HL-60/S4 (cell line): Measurements from ENCODE around the gene TBC1D22A.

Experiments
- in situ Hi-C: fragments of 300-500 bp; cut with MboI; formaldehyde crosslinking; loops from 2 replicates; pipeline ENCODE4 v1.14.3; 2022; ENCODE audit warnings: low sequenced_read_pairs

The TBC1D22A gene

GRCh38 chr22:47190276-47190956 is 428.0 kb downstream of the TBC1D22A start:
- in situ Hi-C loops = no loop called here

GRCh38 chr22:47190957-47191670 is 428.7 kb downstream of the TBC1D22A start:
- in situ Hi-C loops = no loop called here

GRCh38 chr22:47191671-47192650 is 429.5 kb downstream of the TBC1D22A start:
- in situ Hi-C loops = no loop called here

- in situ Hi-C loops = no loop called here
Observed at GRCh38 chr22:47192651-47193437, 430.4 kb downstream of the TBC1D22A start.

GRCh38 chr22:47193606-47194329 is 431.3 kb downstream of the TBC1D22A start:
- in situ Hi-C loops = no loop called here

GRCh38 chr22:47194476-47195155 is 432.2 kb downstream of the TBC1D22A start:
- in situ Hi-C loops = no loop called here

GRCh38 chr22:47195156-47195483 is 432.7 kb downstream of the TBC1D22A start:
- in situ Hi-C loops = no loop called here

- in situ Hi-C loops = no loop called here
Observed at GRCh38 chr22:47195484-47196165, 433.2 kb downstream of the TBC1D22A start.

- in situ Hi-C loops = no loop called here
Observed at GRCh38 chr22:47196166-47196849, 433.9 kb downstream of the TBC1D22A start.

- in situ Hi-C loops = no loop called here
Observed at GRCh38 chr22:47196881-47197772, 434.7 kb downstream of the TBC1D22A start.

- in situ Hi-C loops = no loop called here
Observed at GRCh38 chr22:47197773-47198500, 435.5 kb downstream of the TBC1D22A start.

- in situ Hi-C loops = no loop called here
Observed at GRCh38 chr22:47198801-47199251, 436.4 kb downstream of the TBC1D22A start.

- in situ Hi-C loops = no loop called here
Observed at GRCh38 chr22:47199261-47199978, 437.0 kb downstream of the TBC1D22A start.

- in situ Hi-C loops = no loop called here
Observed at GRCh38 chr22:47199979-47200272, 437.5 kb downstream of the TBC1D22A start.

GRCh38 chr22:47200273-47201051 is 438.0 kb downstream of the TBC1D22A start:
- in situ Hi-C loops = no loop called here
